HEK293 (cell line): ENCODE results near the gene KLC4.
A peak's percentile ranks its signal among the peaks of the same experiment; 100 is the strongest.

Source experiments
- CTCF ChIA-PET: fragments of 350-600 bp; formaldehyde crosslinking; extraction: SDS; loops from one replicate; lab custom pipeline; 2021; ENCODE audit warnings: antibody characterized with exemption; lab: Yijun Ruan, JAX
- POLR2A ChIA-PET: fragments of 300-600 bp; formaldehyde crosslinking; extraction: SDS; loops from one replicate; lab custom pipeline; 2020; ENCODE audit warnings: antibody characterized with exemption, inconsistent platforms; lab: Yijun Ruan, JAX
- H3K27ac ChIP-seq: fragments of 200-500 bp; sonication (Bioruptor generic); 2 replicates; pipeline ENCODE4 v1.5.1; 2014; ENCODE audit warnings: low read depth, low read length, control low read depth, inconsistent platforms; ENCODE audit errors: extremely low read depth
- H3K36me3 ChIP-seq, 2 experiments: fragments of 200-500 bp in 1 of 2; sonication (Bioruptor generic) in 1 of 2; 1 replicate in 1 of 2; 2 replicates in 1 of 2; pipeline ENCODE4 v1.5.1; 2014 to 2017; ENCODE audit warnings: inconsistent platforms in 2 of 2, low read length in 2 of 2; ENCODE audit not compliant: control insufficient read depth in 2 of 2, insufficient read depth in 1 of 2
- H3K4me1 ChIP-seq: fragments of 200-500 bp; sonication (Bioruptor generic); 2 replicates; pipeline ENCODE4 v1.5.1; 2014; ENCODE audit warnings: mild to moderate bottlenecking, low read length, inconsistent platforms; ENCODE audit not compliant: control insufficient read depth, insufficient read depth
- H3K4me3 ChIP-seq: 2 replicates; pipeline ENCODE4 v1.5.1; 2011; ENCODE audit warnings: low read depth, mild to moderate bottlenecking, control low read depth, low read length, moderate library complexity
- H3K9me3 ChIP-seq: fragments of 200-500 bp; sonication (Bioruptor generic); 2 replicates; pipeline ENCODE4 v1.5.1; 2014; ENCODE audit warnings: low read depth, low read length, inconsistent platforms; ENCODE audit not compliant: control insufficient read depth, insufficient read depth
- BCL11A ChIP-seq: fragments of 450-650 bp; formaldehyde crosslinking; IDR thresholded peaks from 2 replicates; pipeline ENCODE4 v1.5.1; 2016; ENCODE audit warnings: low read depth, missing biosample characterization, missing genetic modification characterization
- FEZF1 ChIP-seq: fragments of 450-650 bp; formaldehyde crosslinking; IDR thresholded peaks from 2 replicates; pipeline ENCODE4 v1.5.1; 2016; ENCODE audit warnings: missing biosample characterization, missing genetic modification characterization
- KLF1 ChIP-seq: fragments of 450-650 bp; formaldehyde crosslinking; IDR thresholded peaks from 2 replicates; pipeline ENCODE4 v1.5.1; 2016; ENCODE audit warnings: missing biosample characterization, missing genetic modification characterization
- KLF9 ChIP-seq: fragments of 450-650 bp; formaldehyde crosslinking; IDR thresholded peaks from 2 replicates; pipeline ENCODE4 v1.5.1; 2016; ENCODE audit warnings: missing biosample characterization, missing genetic modification characterization, low read depth
- PRDM10 ChIP-seq: fragments of 450-650 bp; formaldehyde crosslinking; IDR thresholded peaks from 2 replicates; pipeline ENCODE4 v1.5.1; 2016; ENCODE audit warnings: missing biosample characterization, missing genetic modification characterization
- REST ChIP-seq: fragments of 450-650 bp; formaldehyde crosslinking; IDR thresholded peaks from 2 replicates; pipeline ENCODE4 v1.5.1; 2016; ENCODE audit warnings: missing biosample characterization, missing genetic modification characterization
- ZBTB1 ChIP-seq: fragments of 450-650 bp; formaldehyde crosslinking; IDR thresholded peaks from 2 replicates; pipeline ENCODE4 v1.5.1; 2016; ENCODE audit warnings: missing biosample characterization, missing genetic modification characterization
- ZEB2 ChIP-seq: fragments of 450-650 bp; formaldehyde crosslinking; IDR thresholded peaks from 2 replicates; pipeline ENCODE4 v1.5.1; 2016; ENCODE audit warnings: missing biosample characterization, missing genetic modification characterization
- ZNF175 ChIP-seq: fragments of 450-650 bp; formaldehyde crosslinking; IDR thresholded peaks from 2 replicates; pipeline ENCODE4 v1.5.1; 2016; ENCODE audit warnings: missing biosample characterization, missing genetic modification characterization
- ZNF530 ChIP-seq: fragments of 450-650 bp; formaldehyde crosslinking; IDR thresholded peaks from 2 replicates; pipeline ENCODE4 v1.5.1; 2016; ENCODE audit warnings: low read depth, missing biosample characterization, missing genetic modification characterization
- ZNF600 ChIP-seq: fragments of 450-650 bp; formaldehyde crosslinking; IDR thresholded peaks from 2 replicates; pipeline ENCODE4 v1.5.1; 2016; ENCODE audit warnings: missing biosample characterization, missing genetic modification characterization
- ZNF621 ChIP-seq: fragments of 450-650 bp; formaldehyde crosslinking; IDR thresholded peaks from 2 replicates; pipeline ENCODE4 v1.5.1; 2017; ENCODE audit warnings: missing biosample characterization, missing genetic modification characterization
- ZNF664 ChIP-seq: fragments of 450-650 bp; formaldehyde crosslinking; IDR thresholded peaks from 2 replicates; pipeline ENCODE4 v1.5.1; 2016; ENCODE audit warnings: missing biosample characterization, missing genetic modification characterization
- ZNF747 ChIP-seq: fragments of 450-650 bp; formaldehyde crosslinking; IDR thresholded peaks from 2 replicates; pipeline ENCODE4 v1.5.1; 2016; ENCODE audit warnings: missing biosample characterization, missing genetic modification characterization
- ZNF791 ChIP-seq: fragments of 450-650 bp; formaldehyde crosslinking; IDR thresholded peaks from 2 replicates; pipeline ENCODE4 v1.5.1; 2016; ENCODE audit warnings: missing biosample characterization, missing genetic modification characterization
- ZXDB ChIP-seq: fragments of 450-650 bp; formaldehyde crosslinking; IDR thresholded peaks from 2 replicates; pipeline ENCODE4 v1.5.1; 2016; ENCODE audit warnings: missing biosample characterization, missing genetic modification characterization

KLC4 gene

GRCh38 chr6:43091020-43091419 is 31.6 kb downstream of the KLC4 start:
- H3K36me3 ChIP-seq: no peaks in the 10 kb centered on the region
- no peaks in the 10 kb centered on the region for H3K9me3 ChIP-seq
- POLR2A ChIA-PET: no interaction called here
- CTCF ChIA-PET: interaction anchor here (0.6 to 1.6 kb wide), 6 partner anchors 9 to 428 kb away, joined by 3 to 4 read pairs (median 4); partner anchors contain the start of gene DNPH1
- no peak overlapping the region for H3K4me3 ChIP-seq
- H3K4me1 ChIP-seq: peaks cover 43% of the 10 kb centered on the region
- peak overlapping the region; percentile 75 for H3K27ac ChIP-seq
- no peak for TF ChIP-seq ZXDB (tag by site-specific recombination)
- TF ChIP-seq ZNF175 (tag by site-specific recombination): no peak
- TF ChIP-seq, all 188 proteins: peak for 0

- Histone ChIP-seq H3K27ac (peak overlapping the region; percentile 75), H3K9me3 (no peaks in the 10 kb centered on the region), H3K4me3 (no peak overlapping the region), H3K4me1 (peaks cover 48% of the 10 kb centered on the region), H3K36me3 (no peaks in the 10 kb centered on the region)
- no peak for TF ChIP-seq ZNF791
- no peak for TF ChIP-seq ZBTB1 (tag by site-specific recombination)
- no peak for TF ChIP-seq ZNF621 (tag by site-specific recombination)
- TF ChIP-seq ZNF664 (tag by site-specific recombination): peak; percentile 70
- TF ChIP-seq ZNF530: no peak
- no peak for TF ChIP-seq KLF1 (tag by site-specific recombination)
- TF ChIP-seq ZEB2 (tag by site-specific recombination): no peak
- TF ChIP-seq BCL11A (tag by site-specific recombination): no peak
- ChIA-PET CTCF (interaction anchor here (0.6 to 1.6 kb wide), 4 partner anchors 9 to 52 kb away, joined by 3 to 4 read pairs (median 4); no protein-coding TSS in a partner anchor), POLR2A (no interaction called here)
Measured at GRCh38 chr6:43091436-43091991, 32.1 kb downstream of the KLC4 start.

- peaks cover 59% of the 10 kb centered on the region for H3K4me1 ChIP-seq
- TF ChIP-seq PRDM10 (tag by site-specific recombination) (no peak), FEZF1 (tag by site-specific recombination) (peak; percentile 22; the same call in 1 of the 2 replicates)
Measured at GRCh38 chr6:43092635-43093034, 33.2 kb downstream of the KLC4 start.

GRCh38 chr6:43093436-43094289 is 34.2 kb downstream of the KLC4 start:
- ChIA-PET CTCF (no interaction called here), POLR2A (no interaction called here)
- peaks cover 60% of the 10 kb centered on the region for H3K4me1 ChIP-seq
- no peak overlapping the region for H3K4me3 ChIP-seq
- no peaks in the 10 kb centered on the region for H3K9me3 ChIP-seq
- no peaks in the 10 kb centered on the region for H3K36me3 ChIP-seq
- H3K27ac ChIP-seq: no peak overlapping the region
- TF ChIP-seq ZNF747 (tag by site-specific recombination) (no peak), ZNF600 (peak; percentile 88), KLF9 (tag by site-specific recombination) (no peak), REST (tag by site-specific recombination) (0 out of 2 replicates have a peak, but pooled peaks have one; percentile 46)

More at GRCh38 chr6:43092635-43093034, 33.2 kb downstream of the KLC4 start:
- Histone ChIP-seq H3K36me3 (no peaks in the 10 kb centered on the region), H3K9me3 (no peaks in the 10 kb centered on the region), H3K27ac (no peak overlapping the region), H3K4me3 (no peak overlapping the region)
- ChIA-PET CTCF (no interaction called here), POLR2A (no interaction called here)
